Measurements from ENCODE around the gene SCARB2.

GRCh38 chr4:76199664-76200211 is 13.9 kb downstream of the SCARB2 start:
- TF ChIP-seq CTCF (IDR thresholded peaks at IDR 0.05), result peak in 1 of 6 experiments; percentile 12
- no peak for TF ChIP-seq POLR2A (IDR thresholded peaks at IDR 0.05)
